H54 (cell line): Measurements from ENCODE around the gene PFKL.

Experiments used
- DNase-seq: peaks from one replicate; pipeline ENCODE4 v3.0.0; 2011; ENCODE audit warnings: low spot score, mixed read lengths; ENCODE audit not compliant: insufficient read length
- FAIRE-seq: peaks from 3 replicates; lab custom pipeline; 2011; peaks lifted over from hg19 to GRCh38; lab: Jason Lieb, UNC
- POLR2A ChIP-seq: IDR thresholded peaks from 2 replicates; pipeline ENCODE4 v1.6.1; 2011; ENCODE audit warnings: low read depth, mild to moderate bottlenecking, low read length

The PFKL gene

DNA sequence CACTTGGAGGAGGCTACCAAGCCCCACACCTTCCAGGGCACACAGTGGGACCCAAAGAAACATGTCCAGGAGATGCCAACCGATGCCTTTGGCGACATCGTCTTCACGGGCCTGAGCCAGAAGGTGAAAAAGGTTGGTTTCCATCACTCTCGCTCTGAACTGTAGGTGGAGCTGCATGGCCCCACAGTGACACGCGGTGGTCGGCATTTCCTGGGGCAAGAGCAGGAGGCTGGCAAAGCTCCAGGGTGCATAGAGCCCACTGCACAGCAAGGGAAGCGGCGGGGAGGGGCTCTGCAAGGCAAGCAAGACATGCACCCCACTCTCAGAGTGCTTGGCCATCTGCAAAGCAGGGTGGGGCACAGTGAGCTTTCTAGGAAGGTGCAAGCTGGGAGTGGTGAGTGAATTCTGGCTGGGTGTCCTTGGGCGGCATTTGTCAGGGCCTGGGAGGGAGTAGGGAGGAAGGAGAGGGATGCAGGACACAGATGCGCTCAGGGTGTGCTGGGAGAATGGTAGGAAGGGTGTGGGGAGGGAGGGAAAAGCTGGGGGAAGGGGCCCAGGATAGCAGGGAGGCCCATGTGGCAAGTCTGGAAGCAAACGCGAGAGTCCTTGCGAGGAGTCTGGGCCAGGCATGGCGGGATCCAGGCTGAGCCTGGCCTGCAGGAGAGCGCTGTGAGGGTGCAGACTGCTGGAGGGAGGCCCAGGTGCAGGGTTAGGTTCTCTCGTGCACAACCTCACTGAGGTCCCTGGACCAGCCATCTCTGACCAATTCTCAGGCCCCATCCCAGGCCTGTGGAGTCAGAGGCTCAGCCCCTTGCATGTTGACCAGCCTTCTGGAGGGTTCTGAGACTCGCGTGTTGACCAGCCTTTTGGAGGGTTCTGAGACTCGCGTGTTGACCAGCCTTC lies 64.5 kb downstream of the PFKL start:
- no peak for TF ChIP-seq POLR2A
- no peak for FAIRE-seq
- DNase-seq = no peak

DNA sequence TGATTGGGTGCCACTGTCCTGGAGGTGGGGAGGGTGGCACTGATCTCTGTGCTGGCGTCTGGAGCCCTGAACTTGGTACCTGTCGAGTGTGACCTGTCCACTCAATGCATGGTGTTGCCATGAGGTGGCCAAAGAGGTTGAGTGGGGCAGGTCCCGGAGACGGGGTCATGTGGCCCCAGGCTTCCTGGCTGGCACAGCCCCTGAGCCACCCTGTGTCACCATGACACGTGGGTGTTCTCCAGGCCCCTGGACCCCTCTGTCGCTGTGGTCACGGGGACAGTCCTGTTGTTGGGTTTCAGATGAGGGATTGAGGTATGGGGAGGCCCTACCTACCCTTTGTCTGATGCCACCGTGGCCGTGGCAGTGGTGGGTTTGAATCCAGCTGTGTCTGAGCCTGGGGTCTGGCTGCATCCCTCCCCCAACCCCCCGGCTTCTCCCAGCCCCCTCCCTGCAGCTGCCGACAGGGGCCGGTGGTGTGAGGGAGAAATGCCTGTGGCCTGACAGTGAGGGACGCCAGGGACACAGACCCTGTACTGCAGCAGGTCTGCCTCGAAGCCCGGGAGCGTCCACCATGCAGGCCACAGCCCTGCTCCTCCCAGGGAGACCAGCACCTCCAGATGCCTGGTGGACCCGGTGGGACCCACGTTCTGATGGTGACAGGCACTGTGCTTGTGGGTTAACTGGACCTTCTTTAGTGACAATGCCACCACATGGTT lies 65.6 kb downstream of the PFKL start:
- DNase-seq = no peak
- FAIRE-seq = no peak
- no peak for TF ChIP-seq POLR2A

DNA sequence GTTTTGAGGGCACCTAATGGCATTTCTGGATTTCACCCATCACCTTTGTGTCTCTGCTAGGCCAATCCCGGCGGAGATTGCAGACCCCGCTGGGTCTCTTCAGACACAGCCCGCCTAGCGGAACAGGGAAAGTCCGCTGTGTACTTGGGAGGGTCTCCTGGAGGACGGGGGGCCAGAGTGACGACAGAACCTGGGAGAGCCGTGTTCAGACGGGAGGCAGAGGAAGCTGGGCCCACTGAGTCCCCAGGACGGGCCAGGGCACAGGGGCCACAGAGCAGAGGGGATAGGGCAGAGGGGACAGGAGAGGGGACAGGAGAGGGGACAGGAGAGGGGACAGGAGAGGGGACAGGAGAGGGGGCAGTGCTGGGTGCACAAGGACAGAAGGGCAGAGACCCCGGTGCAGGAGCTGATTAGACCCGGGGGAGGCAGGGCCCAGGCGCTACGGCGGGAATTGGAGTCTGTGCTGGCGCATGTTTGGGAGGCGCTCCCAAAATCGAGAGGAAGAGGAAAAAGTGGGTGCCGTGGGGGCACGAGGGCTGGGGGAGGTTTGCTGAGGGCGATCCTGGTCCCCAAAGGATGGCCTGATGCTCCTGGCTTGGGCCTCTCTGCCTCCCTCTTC lies 66.2 kb downstream of the PFKL start:
- no peak for TF ChIP-seq POLR2A
- FAIRE-seq = no peak
- no peak for DNase-seq

DNA sequence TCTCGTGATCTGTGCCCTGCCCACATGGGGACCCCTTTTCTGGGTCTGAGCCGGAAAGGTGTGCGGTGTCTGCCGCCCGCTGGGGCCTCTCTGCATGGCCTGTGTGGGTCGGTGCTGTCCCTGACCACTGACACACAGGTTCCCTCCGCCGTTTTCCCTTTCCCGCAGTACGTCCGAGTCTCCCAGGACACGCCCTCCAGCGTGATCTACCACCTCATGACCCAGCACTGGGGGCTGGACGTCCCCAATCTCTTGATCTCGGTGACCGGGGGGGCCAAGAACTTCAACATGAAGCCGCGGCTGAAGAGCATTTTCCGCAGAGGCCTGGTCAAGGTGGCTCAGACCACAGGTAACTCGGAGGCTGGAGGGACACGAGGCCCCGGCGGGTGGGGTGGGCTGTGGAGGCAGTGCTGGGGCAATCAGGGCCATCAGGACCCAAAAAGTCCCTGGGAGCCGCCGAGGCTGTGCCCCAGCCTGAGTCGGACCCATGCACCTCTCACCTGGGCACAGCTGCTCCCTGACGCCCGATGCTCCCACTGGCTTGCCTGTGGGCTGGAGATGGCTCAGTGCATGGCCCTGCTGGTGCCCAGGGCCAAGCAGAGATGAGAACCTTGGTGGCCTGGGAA lies 66.8 kb downstream of the PFKL start:
- DNase-seq = no peak
- no peak for TF ChIP-seq POLR2A
- FAIRE-seq = no peak

DNA sequence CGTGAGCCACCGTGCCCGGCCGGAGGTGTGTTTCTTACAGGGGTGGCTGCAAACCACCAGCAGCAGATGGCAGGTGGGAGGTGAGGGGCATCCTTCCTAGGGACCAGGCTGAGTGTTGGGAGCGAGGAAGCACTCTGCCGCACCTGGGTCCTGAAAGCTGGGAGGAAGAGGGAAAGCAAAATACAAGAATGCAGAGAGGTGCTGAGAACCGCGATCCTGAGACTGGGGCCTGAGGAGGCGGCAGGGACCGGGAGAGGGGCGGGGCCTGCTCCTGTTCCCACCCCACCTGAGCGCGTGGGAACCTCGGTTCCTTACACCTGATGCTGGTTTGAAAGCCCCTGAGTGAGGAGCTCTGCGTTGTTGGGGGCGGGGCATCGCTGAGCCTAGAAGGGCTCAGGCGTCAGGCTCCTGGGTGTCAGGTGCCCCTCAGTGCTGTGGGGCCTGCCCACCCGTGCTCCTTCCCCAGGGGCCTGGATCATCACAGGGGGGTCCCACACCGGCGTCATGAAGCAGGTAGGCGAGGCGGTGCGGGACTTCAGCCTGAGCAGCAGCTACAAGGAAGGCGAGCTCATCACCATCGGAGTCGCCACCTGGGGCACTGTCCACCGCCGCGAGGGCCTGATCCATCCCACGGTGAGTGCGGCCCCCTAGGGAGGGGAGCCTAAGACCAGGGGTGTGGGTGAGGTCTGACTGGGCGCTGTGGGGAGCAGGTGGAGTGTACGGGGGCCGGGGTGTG lies 69.0 kb downstream of the PFKL start:
- no peak for DNase-seq
- no peak for TF ChIP-seq POLR2A
- FAIRE-seq = no peak

DNA sequence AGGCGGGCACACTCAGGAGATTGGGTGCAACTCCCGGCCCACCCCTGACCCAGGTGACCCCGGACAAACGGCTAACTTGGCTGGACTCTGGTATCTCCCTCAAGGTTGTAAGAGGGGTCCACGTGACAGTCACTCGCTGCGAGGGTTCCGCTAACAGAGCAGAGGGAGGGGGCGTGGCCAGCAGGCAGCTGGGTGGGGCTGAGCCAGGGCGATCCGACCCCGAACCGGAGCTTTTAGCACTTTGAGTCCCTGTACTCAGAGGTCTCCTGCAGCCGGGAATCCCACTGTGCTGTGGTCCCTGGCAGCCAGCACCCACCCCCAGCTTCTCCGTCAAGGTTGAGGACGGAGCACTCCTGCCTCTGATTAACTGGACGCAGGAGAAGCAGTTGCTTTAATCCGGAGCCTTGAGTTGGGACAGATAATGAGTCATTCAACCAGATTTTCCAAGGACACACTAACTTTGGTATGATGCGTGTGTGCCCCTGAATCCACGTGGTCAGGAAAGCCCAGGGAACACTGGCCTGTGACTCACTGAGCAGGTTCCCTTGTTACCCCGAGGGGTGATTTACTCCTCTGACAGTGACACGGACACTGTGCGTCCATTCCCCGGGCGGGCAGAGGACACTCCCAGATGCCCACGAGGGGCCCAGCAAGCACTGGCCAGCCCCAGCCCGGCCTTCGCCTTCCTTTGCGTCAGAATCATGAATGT lies 70.3 kb downstream of the PFKL start:
- DNase-seq (peak; percentile 87), FAIRE-seq (no peak)
- no peak for TF ChIP-seq POLR2A

DNA sequence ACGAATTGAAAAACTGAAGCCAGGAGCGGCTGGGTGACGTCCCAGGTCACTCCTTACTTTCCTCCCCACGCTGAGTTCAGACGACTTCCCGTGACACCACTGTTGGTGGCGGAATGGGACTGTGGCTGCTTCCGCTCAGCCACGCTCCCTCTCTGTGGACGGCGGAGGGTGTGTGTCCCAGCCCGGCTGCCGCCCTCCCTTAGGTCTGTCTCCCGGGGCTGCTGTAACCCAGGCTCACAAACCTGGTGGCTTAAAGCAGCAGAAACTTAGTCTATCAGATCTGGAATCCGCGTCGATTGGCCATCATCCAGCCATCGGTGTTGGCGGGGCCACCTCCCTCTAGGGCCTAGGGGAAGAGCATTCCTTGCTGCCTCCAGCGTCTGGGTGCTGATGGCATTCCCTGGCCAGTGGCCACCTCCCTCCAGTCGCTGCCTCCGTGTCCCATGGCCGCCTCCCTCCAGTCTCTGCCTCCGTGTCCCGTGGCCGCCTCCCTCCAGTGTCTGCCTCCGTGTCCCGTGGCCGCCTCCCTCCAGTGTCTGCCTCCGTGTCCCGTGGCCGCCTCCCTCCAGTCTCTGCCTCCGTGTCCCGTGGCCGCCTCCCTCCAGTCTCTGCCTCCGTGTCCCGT lies 71.0 kb downstream of the PFKL start:
- TF ChIP-seq POLR2A = no peak
- FAIRE-seq (no peak), DNase-seq (no peak)

DNA sequence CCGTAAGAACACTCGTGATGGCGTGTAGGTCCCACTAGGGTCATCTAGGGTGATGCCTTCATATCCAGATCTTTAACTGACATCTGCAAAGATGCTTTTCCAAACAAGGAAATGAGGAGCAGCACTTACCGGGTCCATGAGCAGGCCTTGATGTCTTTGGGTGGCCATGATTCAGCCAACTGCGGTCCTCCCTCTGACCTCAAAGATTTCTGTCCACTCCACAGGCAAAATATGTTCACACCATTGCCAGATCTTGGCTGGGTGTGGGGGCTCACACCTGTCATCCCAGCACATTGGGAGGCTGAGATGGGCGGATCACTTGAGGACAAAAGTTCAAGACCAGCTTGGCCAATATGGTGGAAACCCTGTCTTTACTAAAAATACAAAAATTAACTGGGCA lies 71.7 kb downstream of the PFKL start:
- no peak for TF ChIP-seq POLR2A
- FAIRE-seq (no peak), DNase-seq (no peak)

DNA sequence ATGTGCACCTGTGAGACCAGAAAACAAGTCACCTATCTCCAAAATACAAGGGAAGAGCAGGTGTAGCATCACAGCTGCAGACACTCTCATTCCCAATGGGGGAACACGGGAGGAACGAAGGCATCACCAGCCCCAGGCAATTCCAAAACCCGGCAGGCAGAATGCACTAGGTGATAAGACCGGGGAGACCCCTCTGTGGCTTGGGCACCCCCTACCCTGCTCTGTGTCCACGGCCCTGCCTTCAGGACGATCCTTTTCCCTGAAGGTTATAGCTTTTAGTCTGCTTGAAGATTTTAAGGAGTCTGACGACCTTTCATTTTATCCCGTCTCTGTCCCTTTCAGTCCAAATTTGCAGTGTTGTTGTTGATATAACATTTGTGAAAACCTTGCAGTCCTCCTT lies 72.8 kb downstream of the PFKL start:
- no peak for DNase-seq
- FAIRE-seq = no peak
- TF ChIP-seq POLR2A = no peak

DNA sequence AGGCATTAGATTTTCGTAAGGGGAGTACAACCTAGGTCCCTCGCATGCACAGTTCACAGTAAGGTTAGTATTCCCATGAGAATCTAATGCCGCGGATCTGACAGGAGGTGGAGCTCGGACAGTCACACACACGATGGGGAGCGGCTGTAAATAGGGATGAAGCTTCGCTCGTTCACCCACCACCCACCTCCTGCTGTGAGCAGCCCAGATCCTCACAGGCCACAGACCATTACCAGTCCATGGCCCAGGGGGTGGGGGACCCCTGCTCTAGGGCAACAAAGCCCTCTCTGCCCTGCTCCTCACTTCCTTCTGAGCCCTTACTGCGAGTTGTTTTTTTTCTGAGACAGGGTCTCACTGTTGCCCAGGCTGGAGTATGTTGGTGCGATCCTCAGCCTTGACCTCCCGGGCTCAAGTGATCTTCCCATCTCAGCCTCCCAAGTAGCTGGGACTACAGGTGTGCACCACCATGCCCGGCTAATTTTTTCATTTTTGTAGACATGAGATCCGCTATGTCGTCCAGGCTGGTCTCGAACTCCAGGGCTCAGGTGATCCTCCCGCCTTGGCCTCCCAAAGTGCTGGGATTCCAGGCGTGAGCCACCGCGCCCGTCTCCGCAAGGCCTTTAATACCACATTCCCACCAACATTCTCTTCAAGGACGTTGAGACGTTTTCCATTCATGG lies 74.9 kb downstream of the PFKL start:
- TF ChIP-seq POLR2A = no peak
- DNase-seq = no peak
- no peak for FAIRE-seq

DNA sequence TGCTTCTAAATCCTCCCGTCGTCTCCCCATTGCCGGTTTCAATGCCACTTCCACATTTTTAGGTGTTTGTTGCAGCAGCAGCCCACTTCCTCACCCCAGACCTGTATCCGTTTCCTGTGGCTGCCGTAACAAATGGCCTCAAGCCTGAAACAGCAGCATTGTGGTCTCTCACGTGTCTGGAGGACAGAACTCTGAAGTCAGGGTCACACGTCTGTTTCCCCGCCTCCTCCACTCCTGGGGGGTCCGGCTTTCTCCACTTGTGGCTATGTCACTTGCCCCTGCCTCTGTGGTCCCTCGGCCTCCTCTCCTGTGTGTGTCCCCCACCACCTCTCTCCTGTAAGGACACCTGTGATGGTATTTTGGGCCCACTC lies 75.4 kb downstream of the PFKL start:
- TF ChIP-seq POLR2A = no peak
- no peak for FAIRE-seq
- no peak for DNase-seq

DNA sequence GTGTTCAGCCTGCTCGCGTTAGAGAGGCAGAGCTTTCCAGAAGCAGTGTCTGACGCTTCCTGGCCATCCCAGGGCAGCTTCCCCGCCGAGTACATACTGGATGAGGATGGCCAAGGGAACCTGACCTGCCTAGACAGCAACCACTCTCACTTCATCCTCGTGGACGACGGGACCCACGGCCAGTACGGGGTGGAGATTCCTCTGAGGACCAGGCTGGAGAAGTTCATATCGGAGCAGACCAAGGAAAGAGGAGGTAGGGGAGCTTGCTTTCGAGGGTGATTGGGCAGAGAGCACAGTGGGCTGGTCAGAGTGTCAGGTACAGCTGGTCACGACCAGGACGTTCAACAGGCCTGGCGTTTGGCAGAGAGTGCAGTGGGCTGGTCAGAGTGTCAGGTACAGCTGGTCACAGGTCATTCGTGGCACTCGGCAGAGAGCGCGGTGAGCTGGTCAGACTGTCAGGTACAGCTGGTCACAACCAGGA lies 75.9 kb downstream of the PFKL start:
- no peak for TF ChIP-seq POLR2A
- no peak for FAIRE-seq
- no peak for DNase-seq
